Neural progenitor cell (in vitro differentiated cells): ENCODE measurements around the gene C16orf86. TPM values are rescaled to one million over a fixed set of nuclear protein-coding genes. Genes with fewer than 3 reads are reported as not detected.

Experiments used
- DNase-seq: peaks from one replicate; pipeline ENCODE4 v3.0.0-alpha.2; 2016; ENCODE audit warnings: low spot score
- H2AFZ ChIP-seq: fragments of 200-600 bp; sonication (generic); replicated peaks from 2 replicates; pipeline ENCODE4 v1.6.1; 2016; ENCODE audit warnings: antibody characterized with exemption
- H3F3A ChIP-seq: fragments of 200-600 bp; sonication (generic); 2 replicates; pipeline ENCODE4 v1.6.1; 2016; ENCODE audit warnings: antibody characterized with exemption, low read depth
- H3K27ac ChIP-seq: fragments of 200-600 bp; sonication (generic); 2 replicates; pipeline ENCODE4 v1.5.1; 2016; ENCODE audit warnings: mild to moderate bottlenecking
- H3K27me3 ChIP-seq: fragments of 200-600 bp; sonication (generic); 2 replicates; pipeline ENCODE4 v1.6.1; 2016; ENCODE audit warnings: mild to moderate bottlenecking, moderate library complexity
- H3K36me3 ChIP-seq: fragments of 200-600 bp; sonication (generic); 2 replicates; pipeline ENCODE4 v1.5.1; 2016
- H3K4me1 ChIP-seq: fragments of 200-600 bp; sonication (generic); 2 replicates; pipeline ENCODE4 v1.6.1; 2016; ENCODE audit warnings: mixed run types
- H3K4me2 ChIP-seq: fragments of 200-600 bp; sonication (generic); 2 replicates; pipeline ENCODE4 v1.6.1; 2016
- H3K4me3 ChIP-seq: fragments of 200-600 bp; sonication (generic); 2 replicates; pipeline ENCODE4 v1.5.1; 2016
- H3K79me2 ChIP-seq: fragments of 200-600 bp; sonication (generic); 2 replicates; pipeline ENCODE4 v1.6.1; 2016; ENCODE audit warnings: low read depth
- H3K9ac ChIP-seq: fragments of 200-600 bp; sonication (generic); 2 replicates; pipeline ENCODE4 v1.6.1; 2016
- H3K9me3 ChIP-seq: fragments of 200-600 bp; sonication (generic); 2 replicates; pipeline ENCODE4 v1.5.1; 2016; ENCODE audit warnings: low read depth
- H4K20me1 ChIP-seq: fragments of 200-600 bp; sonication (generic); 2 replicates; pipeline ENCODE4 v1.6.1; 2016; ENCODE audit warnings: low read depth
- H3K27ac Mint-ChIP-seq: 3 replicates; pipeline ENCODE4 v1.8.0; 2021; ENCODE audit warnings: mixed read lengths
- H3K27me3 Mint-ChIP-seq: 2 replicates; pipeline ENCODE4 v1.8.0; 2022; ENCODE audit warnings: low read depth, mild to moderate bottlenecking, inconsistent platforms, moderate library complexity, mixed read lengths; ENCODE audit not compliant: insufficient read depth
- H3K36me3 Mint-ChIP-seq: 3 replicates; pipeline ENCODE4 v1.8.0; 2021; ENCODE audit warnings: mixed read lengths
- H3K4me1 Mint-ChIP-seq: 3 replicates; pipeline ENCODE4 v1.8.0; 2021; ENCODE audit warnings: mixed read lengths
- H3K4me3 Mint-ChIP-seq: 3 replicates; pipeline ENCODE4 v1.8.0; 2021; ENCODE audit warnings: mild to moderate bottlenecking, moderate library complexity, mixed read lengths
- H3K9me3 Mint-ChIP-seq: 3 replicates; pipeline ENCODE4 v1.8.0; 2020; ENCODE audit warnings: mixed read lengths
- CTCF ChIP-seq: fragments of 200-600 bp; sonication (generic); IDR thresholded peaks from 2 replicates; pipeline ENCODE4 v1.5.1; 2017; ENCODE audit warnings: antibody characterized with exemption, mild to moderate bottlenecking
- EZH2 ChIP-seq: fragments of 200-600 bp; sonication (generic); IDR thresholded peaks from 2 replicates; pipeline ENCODE4 v1.6.1; 2017; ENCODE audit warnings: antibody characterized with exemption, mild to moderate bottlenecking, moderate library complexity
- EZH2phosphoT487 ChIP-seq: fragments of 200-600 bp; sonication (generic); IDR thresholded peaks from 2 replicates; pipeline ENCODE4 v1.6.1; 2017; ENCODE audit warnings: antibody characterized with exemption
- total RNA-seq: library from RNA; depleted of rRNA; stranded (reverse); fragments of >200 nt; gene quantifications from 2 replicates; pipeline ENCODE4 v1.2.3, GENCODE V29; 2015; ENCODE audit warnings: low replicate concordance

Gene C16orf86
- total RNA-seq, 1 donor from 2014 or later, result 0.24 TPM

- Histone ChIP-seq H3F3A (peaks cover 12% of the 10 kb centered on the region), H3K27me3 (peaks cover under 1% of the 10 kb centered on the region), H3K36me3 (no peaks in the 10 kb centered on the region), H3K79me2 (no peaks in the 10 kb centered on the region), H3K4me2 (no peak overlapping the region), H3K27ac (no peak overlapping the region), H3K4me3 (no peak overlapping the region), H3K9ac (no peak overlapping the region), H3K9me3 (no peaks in the 10 kb centered on the region), H4K20me1 (peaks cover 10% of the 10 kb centered on the region), H2AFZ (no peak overlapping the region), H3K4me1 (peaks cover 4% of the 10 kb centered on the region)
- Mint-ChIP-seq H3K27ac (no peak overlapping the region), H3K36me3 (peaks cover 6% of the 10 kb centered on the region), H3K4me3 (peak overlapping the region; percentile 20), H3K9me3 (no peaks in the 10 kb centered on the region), H3K4me1 (peaks cover 17% of the 10 kb centered on the region), H3K27me3 (peaks cover 4% of the 10 kb centered on the region)
- TF ChIP-seq EZH2 (no peak), EZH2phosphoT487 (no peak), CTCF (no peak)
- no peak for DNase-seq
Measured at GRCh38 chr16:67672306-67672705, 5.7 kb downstream of the C16orf86 start.

- no peak overlapping the region for H3K4me2 ChIP-seq
- Mint-ChIP-seq H3K36me3 (peaks cover 6% of the 10 kb centered on the region), H3K4me3 (peak overlapping the region; percentile 20), H3K9me3 (no peaks in the 10 kb centered on the region), H3K4me1 (peaks cover 17% of the 10 kb centered on the region), H3K27me3 (peaks cover 4% of the 10 kb centered on the region), H3K27ac (no peak overlapping the region)
- no peaks in the 10 kb centered on the region for H3K36me3 ChIP-seq
- H3K4me3 ChIP-seq, result no peak overlapping the region
- H3K27ac ChIP-seq, result no peak overlapping the region
- peaks cover 5% of the 10 kb centered on the region for H4K20me1 ChIP-seq
- H3F3A ChIP-seq, result peaks cover 8% of the 10 kb centered on the region
- H3K9ac ChIP-seq, result no peak overlapping the region
- H3K27me3 ChIP-seq, result no peaks in the 10 kb centered on the region
- DNase-seq, result peak; percentile 80
- no peak overlapping the region for H2AFZ ChIP-seq
- H3K4me1 ChIP-seq, result no peaks in the 10 kb centered on the region
- TF ChIP-seq EZH2 (no peak), EZH2phosphoT487 (no peak), CTCF (peak; percentile 77)
- H3K9me3 ChIP-seq, result no peaks in the 10 kb centered on the region
- no peaks in the 10 kb centered on the region for H3K79me2 ChIP-seq
Measured at GRCh38 chr16:67672739-67673662, 6.4 kb downstream of the C16orf86 start.

GRCh38 chr16:67673712-67674580, 7.3 kb downstream of the C16orf86 start:
- peaks cover 7% of the 10 kb centered on the region for H3K27me3 Mint-ChIP-seq
- no peaks in the 10 kb centered on the region for H3K9me3 ChIP-seq
- H2AFZ ChIP-seq, result no peak overlapping the region
- no peak overlapping the region for H3K27ac ChIP-seq
- H3K4me2 ChIP-seq, result no peak overlapping the region
- H3K9ac ChIP-seq, result no peak overlapping the region
- H3K79me2 ChIP-seq, result no peaks in the 10 kb centered on the region
- peaks cover 6% of the 10 kb centered on the region for H3K36me3 Mint-ChIP-seq
- no peaks in the 10 kb centered on the region for H4K20me1 ChIP-seq
- no peaks in the 10 kb centered on the region for H3K36me3 ChIP-seq
- no peak overlapping the region for H3K4me3 ChIP-seq
- TF ChIP-seq CTCF, result no peak
- TF ChIP-seq EZH2, result no peak
- no peak for TF ChIP-seq EZH2phosphoT487
- H3K27ac Mint-ChIP-seq, result peak overlapping the region; percentile 42
- no peaks in the 10 kb centered on the region for H3K9me3 Mint-ChIP-seq
- DNase-seq, result no peak
- peak overlapping the region; percentile 59 for H3K4me3 Mint-ChIP-seq
- H3K4me1 Mint-ChIP-seq, result peaks cover 12% of the 10 kb centered on the region
- no peaks in the 10 kb centered on the region for H3K4me1 ChIP-seq
- no peaks in the 10 kb centered on the region for H3K27me3 ChIP-seq
- no peaks in the 10 kb centered on the region for H3F3A ChIP-seq
